GM21423 (cell line): ENCODE results near the gene BRD1.
"Not testable (repeated sequence)": the region's sequence is repeated elsewhere in the genome, so short reads cannot be mapped to it uniquely, and the experiment has no call there.

Experiments used
- ATAC-seq: cut with Tn5 transposase; IDR thresholded peaks from one replicate; pipeline ENCODE4 v1.9.1; 2021; ENCODE audit warnings: mild to moderate bottlenecking, moderate library complexity; ENCODE audit not compliant: unreplicated experiment

Gene BRD1

GRCh38 chr22:49827271-49827852 lies 311 bp downstream of the BRD1 start:
- no peak for ATAC-seq

GRCh38 chr22:49826603-49827270 lies 936 bp downstream of the BRD1 start:
- ATAC-seq, result no peak

GRCh38 chr22:49825944-49826602 lies 1.6 kb downstream of the BRD1 start:
- ATAC-seq, result no peak

- ATAC-seq, result no peak
These were observed 2.2 kb downstream of the BRD1 start for GRCh38 chr22:49825436-49825835.

- no peak for ATAC-seq
These were observed 2.7 kb downstream of the BRD1 start for GRCh38 chr22:49824936-49825335.

GRCh38 chr22:49824185-49824925 lies 3.3 kb downstream of the BRD1 start:
- ATAC-seq, result no peak

GRCh38 chr22:49823289-49824045 lies 4.2 kb downstream of the BRD1 start:
- no peak for ATAC-seq

GRCh38 chr22:49821741-49822140 lies 5.9 kb downstream of the BRD1 start:
- ATAC-seq, result not testable (repeated sequence)

GRCh38 chr22:49820984-49821383 lies 6.7 kb downstream of the BRD1 start:
- ATAC-seq, result no peak

- no peak for ATAC-seq
These were observed 10.3 kb downstream of the BRD1 start for GRCh38 chr22:49817359-49817758.

GRCh38 chr22:49815641-49816091 lies 12.0 kb downstream of the BRD1 start:
- no peak for ATAC-seq

- no peak for ATAC-seq
These were observed 12.8 kb downstream of the BRD1 start for GRCh38 chr22:49814856-49815255.

GRCh38 chr22:49814164-49814686 lies 13.4 kb downstream of the BRD1 start:
- ATAC-seq, result no peak

- no peak for ATAC-seq
These were observed 14.8 kb downstream of the BRD1 start for GRCh38 chr22:49812838-49813237.

GRCh38 chr22:49811020-49811791 lies 16.5 kb downstream of the BRD1 start:
- no peak for ATAC-seq

- no peak for ATAC-seq
These were observed 17.2 kb downstream of the BRD1 start for GRCh38 chr22:49810363-49811019.

- ATAC-seq, result no peak
These were observed 19.6 kb downstream of the BRD1 start for GRCh38 chr22:49807780-49808708.

GRCh38 chr22:49807129-49807528 lies 20.5 kb downstream of the BRD1 start:
- no peak for ATAC-seq
